ENCODE data around the gene RGS13.

DNA sequence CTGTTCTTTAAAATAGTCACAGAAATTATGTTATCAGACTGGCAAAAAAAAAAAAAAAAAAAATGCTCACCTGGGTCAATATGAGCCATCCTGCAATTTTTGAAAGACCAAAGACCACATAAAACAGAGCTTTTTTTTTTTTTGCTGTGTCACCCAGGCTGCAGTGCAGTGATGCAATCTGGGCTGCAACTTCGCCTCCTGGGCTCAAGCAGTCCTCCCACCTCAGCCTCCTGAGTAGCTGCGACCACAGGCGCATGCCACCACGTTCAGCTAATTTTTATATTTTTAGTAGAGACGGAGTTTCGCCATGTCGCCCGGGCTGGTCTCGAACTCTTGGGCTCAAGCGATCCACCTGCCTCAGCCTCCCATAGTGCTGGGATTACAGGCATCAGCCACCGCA, 62.8 kb downstream of the RGS13 start:
- TF ChIP-seq, protein P1, sequence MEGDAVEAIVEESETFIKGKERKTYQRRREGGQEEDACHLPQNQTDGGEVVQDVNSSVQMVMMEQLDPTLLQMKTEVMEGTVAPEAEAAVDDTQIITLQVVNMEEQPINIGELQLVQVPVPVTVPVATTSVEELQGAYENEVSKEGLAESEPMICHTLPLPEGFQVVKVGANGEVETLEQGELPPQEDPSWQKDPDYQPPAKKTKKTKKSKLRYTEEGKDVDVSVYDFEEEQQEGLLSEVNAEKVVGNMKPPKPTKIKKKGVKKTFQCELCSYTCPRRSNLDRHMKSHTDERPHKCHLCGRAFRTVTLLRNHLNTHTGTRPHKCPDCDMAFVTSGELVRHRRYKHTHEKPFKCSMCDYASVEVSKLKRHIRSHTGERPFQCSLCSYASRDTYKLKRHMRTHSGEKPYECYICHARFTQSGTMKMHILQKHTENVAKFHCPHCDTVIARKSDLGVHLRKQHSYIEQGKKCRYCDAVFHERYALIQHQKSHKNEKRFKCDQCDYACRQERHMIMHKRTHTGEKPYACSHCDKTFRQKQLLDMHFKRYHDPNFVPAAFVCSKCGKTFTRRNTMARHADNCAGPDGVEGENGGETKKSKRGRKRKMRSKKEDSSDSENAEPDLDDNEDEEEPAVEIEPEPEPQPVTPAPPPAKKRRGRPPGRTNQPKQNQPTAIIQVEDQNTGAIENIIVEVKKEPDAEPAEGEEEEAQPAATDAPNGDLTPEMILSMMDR (IDR thresholded peaks at IDR 0.05) = no peak
- no peak for TF ChIP-seq POLR2A (IDR thresholded peaks at IDR 0.05)
- TF ChIP-seq EP300 (IDR thresholded peaks at IDR 0.05) = no peak

Data from gastroesophageal sphincter (tissue), 3 donors.